Vagina (tissue), 2 donors: ENCODE results near the gene PCDHA4. TPM values are rescaled to one million over a fixed set of nuclear protein-coding genes. Genes with fewer than 3 reads are reported as not detected.
"Not testable (repeated sequence)": the region's sequence is repeated elsewhere in the genome, so short reads cannot be mapped to it uniquely, and the experiment has no call there.

Experiments used
- DNase-seq, 2 donors: peaks; one replicate each; pipeline ENCODE4 v3.0.0-alpha.2; 2017; ENCODE audit errors: extremely low spot score in 2 of 2
- H3K27ac ChIP-seq: fragments of 200-600 bp; sonication (generic); one replicate; pipeline ENCODE4 v1.5.1; 2019
- H3K27me3 ChIP-seq: fragments of 200-600 bp; sonication (generic); one replicate; pipeline ENCODE4 v1.5.1; 2019
- H3K36me3 ChIP-seq, 2 donors: fragments of 200-600 bp; sonication (generic); one replicate each; pipeline ENCODE4 v1.5.1; 2017 to 2019
- H3K4me1 ChIP-seq: fragments of 200-600 bp; sonication (generic); one replicate; pipeline ENCODE4 v1.5.1; 2019
- H3K4me3 ChIP-seq, 2 donors: fragments of 200-600 bp; sonication (generic); 1 replicate in 1 of 2; 2 replicates in 1 of 2; pipeline ENCODE4 v1.5.1; 2016 to 2019
- H3K9me3 ChIP-seq: fragments of 200-600 bp; sonication (generic); one replicate; pipeline ENCODE4 v1.5.1; 2019
- CTCF ChIP-seq, 3 experiments: fragments of 450-650 bp in 2 of 3; fragments of 200-600 bp in 1 of 3; sonication (generic) in 1 of 3; IDR thresholded peaks; one replicate each; pipeline ENCODE4 v1.5.1; 2017 to 2019; ENCODE audit warnings: antibody characterized with exemption in 3 of 3, mild to moderate bottlenecking in 2 of 3, moderate library complexity in 2 of 3
- POLR2A ChIP-seq, 2 donors: fragments of 450-650 bp; IDR thresholded peaks; one replicate each; pipeline ENCODE4 v1.6.1; 2017; ENCODE audit warnings: antibody characterized with exemption in 2 of 2, mild to moderate bottlenecking in 2 of 2, moderate library complexity in 2 of 2
- POLR2AphosphoS5 ChIP-seq, 2 donors: sonication (generic); formaldehyde crosslinking; IDR thresholded peaks; one replicate each; pipeline ENCODE4 v1.9.0; 2017; ENCODE audit warnings: antibody characterized with exemption in 2 of 2, mild to moderate bottlenecking in 2 of 2, low read depth in 1 of 2; ENCODE audit not compliant: insufficient read depth in 1 of 2
- intact Hi-C: fragments of 100-400 bp; cut with DNase I; formaldehyde crosslinking; loops from one replicate; pipeline ENCODE4 v1.15.1; 2023
- total RNA-seq: library from RNA; depleted of rRNA; stranded (reverse); fragments of >200 nt; gene quantifications from one replicate; pipeline ENCODE4 v1.2.3, GENCODE V29; 2016

Gene PCDHA4
- total RNA-seq, 1 donor from 2014 or later, result 2.0 TPM

GRCh38 chr5:140785905-140786686 is 20.8 kb upstream of the PCDHA4 start, which contains the start of gene PCDHA1:
Gene PCDHA1, plus strand, starts transcription at chr5:140786140.
- no peaks in the 10 kb centered on the region for H3K36me3 ChIP-seq
- DNase-seq, result no peak
- no peak within 1 kb of the TSS for H3K4me3 ChIP-seq
- H3K27me3 ChIP-seq, result no peaks in the 10 kb centered on the region
- intact Hi-C loops, result no loop called here
- TF ChIP-seq POLR2AphosphoS5 (IDR thresholded peaks at IDR 0.05; ENCODE audit: insufficient read depth in 1 of 2, low read depth in 1 of 2), result no peak
- TF ChIP-seq POLR2A (IDR thresholded peaks at IDR 0.05), result no peak
- no peak for TF ChIP-seq CTCF (IDR thresholded peaks at IDR 0.05)
- H3K9me3 ChIP-seq, result peaks cover 15% of the 10 kb centered on the region
- H3K4me1 ChIP-seq, result no peaks in the 10 kb centered on the region
- H3K27ac ChIP-seq, result no peak within 1 kb of the TSS

GRCh38 chr5:140787422-140787821 is 19.4 kb upstream of the PCDHA4 start:
- H3K36me3 ChIP-seq, H3K4me3 ChIP-seq, H3K4me1 ChIP-seq, H3K27me3 ChIP-seq, H3K27ac ChIP-seq, DNase-seq, intact Hi-C loops: not testable (repeated sequence)
- peaks cover 15% of the 10 kb centered on the region for H3K9me3 ChIP-seq

DNA sequence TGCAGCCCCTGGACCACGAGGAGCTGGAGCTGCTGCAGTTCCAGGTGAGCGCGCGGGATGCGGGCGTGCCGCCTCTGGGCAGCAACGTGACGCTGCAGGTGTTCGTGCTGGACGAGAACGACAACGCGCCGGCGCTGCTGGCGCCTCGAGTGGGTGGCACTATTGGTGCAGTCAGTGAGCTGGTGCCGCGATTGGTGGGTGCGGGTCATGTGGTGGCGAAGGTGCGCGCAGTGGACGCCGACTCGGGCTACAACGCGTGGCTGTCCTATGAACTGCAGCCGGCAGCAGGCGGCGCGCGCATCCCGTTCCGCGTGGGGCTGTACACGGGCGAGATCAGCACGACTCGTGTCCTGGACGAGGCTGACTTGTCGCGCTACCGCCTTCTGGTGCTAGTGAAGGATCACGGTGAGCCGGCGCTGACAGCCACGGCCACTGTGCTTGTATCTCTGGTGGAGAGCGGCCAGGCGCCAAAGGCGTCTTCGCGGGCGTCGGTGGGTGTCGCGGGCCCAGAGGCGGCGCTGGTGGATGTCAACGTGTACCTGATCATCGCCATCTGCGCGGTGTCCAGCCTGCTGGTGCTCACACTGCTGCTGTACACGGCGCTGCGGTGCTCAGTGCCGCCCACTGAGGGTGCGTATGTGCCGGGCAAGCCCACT is 18.9 kb upstream of the PCDHA4 start:
- DNase-seq, H3K36me3 ChIP-seq, intact Hi-C loops, H3K4me3 ChIP-seq, H3K27ac ChIP-seq, H3K27me3 ChIP-seq, H3K4me1 ChIP-seq: not testable (repeated sequence)
- H3K9me3 ChIP-seq, result peaks cover 15% of the 10 kb centered on the region

- TF ChIP-seq CTCF (IDR thresholded peaks at IDR 0.05) (no peak), POLR2A (IDR thresholded peaks at IDR 0.05) (no peak), POLR2AphosphoS5 (IDR thresholded peaks at IDR 0.05; ENCODE audit: insufficient read depth in 1 of 2, low read depth in 1 of 2) (no peak)
- no peak overlapping the region for H3K27ac ChIP-seq
- H3K4me1 ChIP-seq, result no peaks in the 10 kb centered on the region
- H3K4me3 ChIP-seq, result no peak overlapping the region
- H3K9me3 ChIP-seq, result peaks cover 11% of the 10 kb centered on the region
- intact Hi-C loops, result no loop called here
- no peak for DNase-seq
- no peaks in the 10 kb centered on the region for H3K36me3 ChIP-seq
- H3K27me3 ChIP-seq, result no peaks in the 10 kb centered on the region
Observed at GRCh38 chr5:140791089-140791488, 15.8 kb upstream of the PCDHA4 start.

GRCh38 chr5:140794595-140795258 is 12.1 kb upstream of the PCDHA4 start, which contains the start of gene PCDHA2:
Gene PCDHA2, plus strand, starts transcription at chr5:140794852.
- no peak for DNase-seq
- intact Hi-C loops, result no loop called here
- TF ChIP-seq POLR2A (IDR thresholded peaks at IDR 0.05), result no peak
- no peak for TF ChIP-seq CTCF (IDR thresholded peaks at IDR 0.05)
- no peak for TF ChIP-seq POLR2AphosphoS5 (IDR thresholded peaks at IDR 0.05; ENCODE audit: insufficient read depth in 1 of 2, low read depth in 1 of 2)

More at GRCh38 chr5:140794595-140795258, 12.1 kb upstream of the PCDHA4 start, which contains the start of gene PCDHA2:
- Histone ChIP-seq H3K4me3 (peak within 1 kb of the TSS in 1 of 2 donors; percentile 19), H3K36me3 (no peaks in the 10 kb centered on the region), H3K4me1 (no peaks in the 10 kb centered on the region), H3K27ac (no peak within 1 kb of the TSS), H3K27me3 (no peaks in the 10 kb centered on the region), H3K9me3 (peaks cover 6% of the 10 kb centered on the region)
